ENCODE data around the gene CRYBG1.

CRYBG1 gene

GRCh38 chr6:106426250-106426970 lies 65.9 kb downstream of the CRYBG1 start:
- ChIA-PET CTCF (interaction anchor here (0.6 to 1.4 kb wide), 3 partner anchors 15 to 19 kb away, joined by 3 read pairs; no protein-coding TSS in a partner anchor), POLR2A (no interaction called here)
- TF ChIP-seq CTCF (IDR thresholded peaks at IDR 0.05; ENCODE audit: control extremely low read depth, extremely low read depth, low read depth, missing control alignments): no peak
- DNase-seq (ENCODE audit: extremely low spot score): no peak

DNA sequence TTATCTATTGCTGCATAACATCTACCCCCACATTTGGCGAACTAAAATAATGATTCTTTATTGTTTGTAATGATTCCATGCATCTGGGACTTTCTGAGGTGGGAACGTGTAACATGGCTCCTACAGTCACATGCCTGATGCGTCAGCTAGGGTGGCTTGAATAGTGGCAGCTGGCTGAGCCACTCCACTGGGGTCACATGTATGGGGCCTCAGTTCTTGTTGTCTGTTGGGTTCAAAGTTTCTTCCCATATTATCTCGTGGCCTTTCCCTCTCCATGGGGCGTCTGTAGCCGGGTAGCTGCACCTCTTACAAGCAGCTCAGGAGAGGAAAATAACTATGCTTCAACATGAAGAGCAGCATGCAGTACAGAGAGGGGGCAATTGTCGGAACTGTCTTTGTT lies 69.9 kb downstream of the CRYBG1 start:
- no peak for DNase-seq (ENCODE audit: extremely low spot score)
- ChIA-PET CTCF (no interaction called here), POLR2A (no interaction called here)
- TF ChIP-seq CTCF (IDR thresholded peaks at IDR 0.05; ENCODE audit: control extremely low read depth, extremely low read depth, low read depth, missing control alignments): no peak

DNA sequence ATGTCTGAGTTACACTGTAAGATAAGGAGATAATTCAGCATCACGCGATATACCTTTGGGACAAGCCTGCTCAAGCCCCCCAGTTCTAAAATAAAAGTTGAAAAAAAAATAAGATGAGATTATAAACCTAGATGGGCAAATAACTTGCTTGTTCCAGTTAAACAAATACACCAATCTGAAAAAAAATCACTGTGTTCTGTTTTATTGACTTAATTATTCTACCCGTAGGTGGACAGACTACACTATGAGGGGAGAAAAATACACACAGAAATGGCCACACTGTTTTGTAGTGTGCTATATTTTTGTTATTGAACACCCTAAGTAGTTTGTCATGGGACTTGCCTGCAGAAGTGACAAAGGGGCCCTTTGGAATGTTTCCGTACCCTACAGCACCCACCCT lies 70.9 kb downstream of the CRYBG1 start:
- ChIA-PET CTCF (interaction anchor here (0.9 kb wide), 1 partner anchor 14 kb away, joined by 3 read pairs; no protein-coding TSS in a partner anchor), POLR2A (no interaction called here)
- no peak for TF ChIP-seq CTCF (IDR thresholded peaks at IDR 0.05; ENCODE audit: control extremely low read depth, extremely low read depth, low read depth, missing control alignments)
- DNase-seq (ENCODE audit: extremely low spot score): no peak

GRCh38 chr6:106431972-106432371 lies 71.5 kb downstream of the CRYBG1 start:
- no peak for DNase-seq (ENCODE audit: extremely low spot score)
- CTCF ChIA-PET: interaction anchor here (0.9 kb wide), 1 partner anchor 13 kb away, joined by 3 read pairs; no protein-coding TSS in a partner anchor
- no peak for TF ChIP-seq CTCF (IDR thresholded peaks at IDR 0.05; ENCODE audit: control extremely low read depth, extremely low read depth, low read depth, missing control alignments)
- POLR2A ChIA-PET: no interaction called here

DNA sequence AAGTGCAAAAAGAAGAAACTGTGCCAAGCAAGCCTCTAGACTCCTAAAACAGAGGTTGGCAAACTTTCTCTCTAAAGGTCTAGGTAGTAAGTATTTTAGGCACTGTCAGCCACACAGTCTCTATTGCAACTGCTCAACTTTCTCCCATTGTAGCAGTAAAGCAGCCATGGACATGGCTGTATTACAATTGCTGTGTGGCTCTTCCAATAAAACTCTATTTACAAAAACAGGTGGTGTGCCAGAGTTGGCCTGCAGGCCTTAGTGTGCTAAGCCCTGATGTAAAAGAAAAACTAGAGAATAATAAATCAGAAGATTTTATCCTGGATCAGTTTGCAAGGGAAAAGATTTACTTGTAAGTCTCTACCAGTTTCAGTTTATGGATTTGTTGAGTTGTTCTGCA lies 74.0 kb downstream of the CRYBG1 start:
- CTCF ChIA-PET: interaction anchor here (1.0 to 2.1 kb wide), 2 partner anchors 132 to 545 kb away, joined by 4 to 6 read pairs; no protein-coding TSS in a partner anchor
- no peak for TF ChIP-seq CTCF (IDR thresholded peaks at IDR 0.05; ENCODE audit: control extremely low read depth, extremely low read depth, low read depth, missing control alignments)
- POLR2A ChIA-PET: no interaction called here
- DNase-seq (ENCODE audit: extremely low spot score): no peak

DNA sequence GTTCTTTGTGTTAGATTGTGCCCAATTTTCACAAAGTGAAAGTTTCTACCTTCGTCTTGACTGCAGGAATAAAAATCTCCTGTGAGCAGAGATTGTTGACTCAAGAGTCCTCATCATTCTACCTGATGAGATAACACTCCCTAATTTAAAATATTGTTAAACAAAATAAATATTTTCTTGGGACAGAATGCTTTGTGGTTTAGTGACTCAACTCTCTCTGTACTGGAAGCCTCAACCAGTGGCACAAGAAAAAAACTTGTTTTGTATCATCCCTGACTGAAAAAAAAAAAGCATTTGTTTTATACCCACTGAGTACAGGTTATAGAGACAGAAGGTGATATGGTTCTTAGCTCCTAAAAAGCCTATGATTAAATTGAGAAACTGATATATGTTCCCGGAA lies 78.9 kb downstream of the CRYBG1 start:
- ChIA-PET CTCF (interaction anchor here (17.7 kb wide), 1 partner anchor 127 kb away, joined by 292 read pairs; no protein-coding TSS in a partner anchor), POLR2A (no interaction called here)
- no peak for DNase-seq (ENCODE audit: extremely low spot score)
- TF ChIP-seq CTCF (IDR thresholded peaks at IDR 0.05; ENCODE audit: control extremely low read depth, extremely low read depth, low read depth, missing control alignments): no peak
